ENCODE results near the gene STK38. TPM values are rescaled to one million over a fixed set of nuclear protein-coding genes. Genes with fewer than 3 reads are reported as not detected.

STK38 gene
- total and polyA plus RNA-seq, 4 donors, result 9.3 to 21.8 (median 12.3) TPM

GRCh38 chr6:36533321-36533720 lies 14.0 kb downstream of the STK38 start:
- Histone ChIP-seq H3K27me3 (ENCODE audit: control insufficient read depth in 4 of 4, insufficient read depth in 4 of 4, low read length in 3 of 4) (no peaks in the 10 kb centered on the region), H3K9me3 (ENCODE audit: control insufficient read depth in 4 of 4, low read length in 3 of 4) (no peaks in the 10 kb centered on the region), H3K36me3 (ENCODE audit: control insufficient read depth in 4 of 4, insufficient read depth in 3 of 4, low read depth in 1 of 4, low read length in 3 of 4) (peaks cover 0 to 7% (median 1%) of the 10 kb centered on the region in 4 donors), H3K4me1 (ENCODE audit: control insufficient read depth in 4 of 4, insufficient read depth in 4 of 4, low read length in 3 of 4) (no peaks in the 10 kb centered on the region), H3K4me3 (ENCODE audit: low read depth in 1 of 3, low read length in 3 of 3) (no peak overlapping the region), H3K9ac (ENCODE audit: low read depth in 1 of 2, low read length in 2 of 2) (no peak overlapping the region), H3K27ac (ENCODE audit: low read depth in 1 of 2, low read length in 2 of 2) (no peak overlapping the region)
- TF ChIP-seq SP1 (IDR thresholded peaks at IDR 0.05) (no peak), EGR1 (IDR thresholded peaks at IDR 0.05; ENCODE audit: low read depth in 2 of 2) (no peak), ATF3 (IDR thresholded peaks at IDR 0.05) (no peak), REST (IDR thresholded peaks at IDR 0.05) (no peak), YY1 (IDR thresholded peaks at IDR 0.05) (no peak), HNF4A (conservative IDR thresholded peaks at IDR 0.05) (no peak), TAF1 (conservative IDR thresholded peaks at IDR 0.05) (no peak), FOXA1 (IDR thresholded peaks at IDR 0.05) (no peak), GABPA (IDR thresholded peaks at IDR 0.05 in 1 of 2, conservative IDR thresholded peaks at IDR 0.05 in 1 of 2) (no peak), FOXA2 (IDR thresholded peaks at IDR 0.05) (no peak)
- no peak for DNase-seq (ENCODE audit: low spot score)
- 76% methylated on average over 1 of the region's 1 CpG for WGBS

GRCh38 chr6:36526066-36526465 lies 21.2 kb downstream of the STK38 start:
- H3K27ac ChIP-seq (ENCODE audit: low read depth in 1 of 2, low read length in 2 of 2), result no peak overlapping the region
- H3K27me3 ChIP-seq (ENCODE audit: control insufficient read depth in 4 of 4, insufficient read depth in 4 of 4, low read length in 3 of 4), result no peaks in the 10 kb centered on the region
- TF ChIP-seq MAX (IDR thresholded peaks at IDR 0.05) (no peak), JUND (IDR thresholded peaks at IDR 0.05) (no peak), TAF1 (conservative IDR thresholded peaks at IDR 0.05) (no peak), HNF4G (IDR thresholded peaks at IDR 0.05) (no peak), SP1 (IDR thresholded peaks at IDR 0.05) (no peak), CTCF (IDR thresholded peaks at IDR 0.05; ENCODE audit: low read depth, low read length, missing input control) (no peak), ATF3 (IDR thresholded peaks at IDR 0.05) (no peak), HNF4A (conservative IDR thresholded peaks at IDR 0.05) (no peak), RXRA (IDR thresholded peaks at IDR 0.05) (no peak), FOXA1 (IDR thresholded peaks at IDR 0.05) (no peak), ZBTB33 (IDR thresholded peaks at IDR 0.05) (no peak), RAD21 (IDR thresholded peaks at IDR 0.05) (no peak), YY1 (IDR thresholded peaks at IDR 0.05) (no peak)
- H3K4me1 ChIP-seq (ENCODE audit: control insufficient read depth in 4 of 4, insufficient read depth in 4 of 4, low read length in 3 of 4), result peaks cover 6 to 25% (median 20%) of the 10 kb centered on the region in 4 donors
- no peaks in the 10 kb centered on the region for H3K9me3 ChIP-seq (ENCODE audit: control insufficient read depth in 4 of 4, low read length in 3 of 4)
- no peak overlapping the region for H3K9ac ChIP-seq (ENCODE audit: low read depth in 1 of 2, low read length in 2 of 2)
- DNase-seq (ENCODE audit: low spot score), result no peak
- H3K4me3 ChIP-seq (ENCODE audit: low read depth in 1 of 3, low read length in 3 of 3), result no peak overlapping the region
- peaks cover 0 to 6% (median 4%) of the 10 kb centered on the region in 4 donors for H3K36me3 ChIP-seq (ENCODE audit: control insufficient read depth in 4 of 4, insufficient read depth in 3 of 4, low read depth in 1 of 4, low read length in 3 of 4)
- 92% methylated on average over 2 of the region's 2 CpGs for WGBS

Data from liver (tissue), 9 donors.